Stimulated activated memory B cell treated with anti-CD40 and anti-IgM and Interleukin-4, amounts not matched to agents 10 μg/mL and 1 μg/mL and 100 μg/mL, for 72 hours (primary cell): ENCODE results near the gene AP3S1.

Experiments used
- ATAC-seq: fragments of 150-1000 bp; cut with Tn5 transposase; 2 replicates; pipeline ENCODE4 v1.10.0; 2021
- H3K27ac Mint-ChIP-seq: one replicate; pipeline ENCODE4 v1.8.0; 2022; ENCODE audit warnings: mild to moderate bottlenecking, mixed read lengths
- H3K27me3 Mint-ChIP-seq: one replicate; pipeline ENCODE4 v1.8.0; 2022; ENCODE audit warnings: mixed read lengths
- H3K36me3 Mint-ChIP-seq: one replicate; pipeline ENCODE4 v1.8.0; 2022; ENCODE audit warnings: mixed read lengths
- H3K4me1 Mint-ChIP-seq: one replicate; pipeline ENCODE4 v1.8.0; 2022; ENCODE audit warnings: mixed read lengths
- H3K4me3 Mint-ChIP-seq: one replicate; pipeline ENCODE4 v1.8.0; 2022; ENCODE audit warnings: mild to moderate bottlenecking, moderate library complexity, mixed read lengths
- H3K9me3 Mint-ChIP-seq: one replicate; pipeline ENCODE4 v1.8.0; 2022; ENCODE audit warnings: mixed read lengths

AP3S1 gene

GRCh38 chr5:115961381-115962238, 119.9 kb downstream of the AP3S1 start:
- peaks cover 43% of the 10 kb centered on the region for H3K27me3 Mint-ChIP-seq
- ATAC-seq = no peak
- peaks cover 3% of the 10 kb centered on the region for H3K9me3 Mint-ChIP-seq
- peak overlapping the region; percentile 65 for H3K4me3 Mint-ChIP-seq
- no peaks in the 10 kb centered on the region for H3K36me3 Mint-ChIP-seq
- peaks cover 13% of the 10 kb centered on the region for H3K4me1 Mint-ChIP-seq
- no peak overlapping the region for H3K27ac Mint-ChIP-seq

- Mint-ChIP-seq H3K36me3 (no peaks in the 10 kb centered on the region), H3K27me3 (peaks cover 43% of the 10 kb centered on the region), H3K9me3 (peaks cover 3% of the 10 kb centered on the region), H3K4me1 (peaks cover 13% of the 10 kb centered on the region), H3K27ac (no peak within 1 kb of the TSS), H3K4me3 (peak within 1 kb of the TSS; percentile 65)
- no peak for ATAC-seq
These were observed 120.5 kb downstream of the AP3S1 start, which contains the start of gene LVRN for GRCh38 chr5:115962239-115962564. Gene LVRN (plus strand): TSS chr5:115962475. CDS start chr5:115962618, 143 bp downstream.

GRCh38 chr5:115962565-115963402, 121.0 kb downstream of the AP3S1 start:
- Mint-ChIP-seq H3K4me1 (peaks cover 13% of the 10 kb centered on the region), H3K27ac (no peak overlapping the region), H3K4me3 (peak overlapping the region; percentile 65), H3K9me3 (peaks cover 3% of the 10 kb centered on the region), H3K27me3 (peaks cover 44% of the 10 kb centered on the region), H3K36me3 (no peaks in the 10 kb centered on the region)
- no peak for ATAC-seq

GRCh38 chr5:115963566-115963965, 121.8 kb downstream of the AP3S1 start:
- Mint-ChIP-seq H3K4me3 (no peak overlapping the region), H3K36me3 (no peaks in the 10 kb centered on the region)

More at GRCh38 chr5:115963566-115963965, 121.8 kb downstream of the AP3S1 start:
- Mint-ChIP-seq H3K4me1 (peaks cover 13% of the 10 kb centered on the region), H3K27ac (no peak overlapping the region), H3K27me3 (peaks cover 51% of the 10 kb centered on the region), H3K9me3 (peaks cover 3% of the 10 kb centered on the region)
- no peak for ATAC-seq
